Common myeloid progenitor, CD34-positive (primary cell): ENCODE results near the gene SERPINB3.
A peak's percentile ranks its signal among the peaks of the same experiment; 100 is the strongest.

Source experiments
- CTCF ChIA-PET: fragments of 350-600 bp; sonication (Branson Sonifier 250); formaldehyde crosslinking; loops from one replicate; lab custom pipeline; 2021; ENCODE audit warnings: antibody characterized with exemption; lab: Charles Lee
- POLR2A ChIA-PET: fragments of 350-600 bp; sonication (Branson Sonifier 250); formaldehyde crosslinking; loops from one replicate; lab custom pipeline; 2021; ENCODE audit warnings: antibody characterized with exemption; lab: Charles Lee
- DNase-seq, 3 donors: peaks; one replicate each; pipeline versions ENCODE4 v3.0.0 to v3.0.0-alpha.2; 2013
- H3K27ac ChIP-seq, 2 experiments: 1 replicate in 1 of 2; 2 replicates in 1 of 2; pipeline ENCODE4 v1.7.0; 2013; ENCODE audit warnings: inconsistent platforms in 2 of 2, low read length in 2 of 2, mild to moderate bottlenecking in 2 of 2, low read depth in 1 of 2, moderate library complexity in 1 of 2; ENCODE audit not compliant: severe bottlenecking in 2 of 2, insufficient read depth in 1 of 2, poor library complexity in 1 of 2
- H3K27me3 ChIP-seq, 5 experiments: replicated peaks in 2 of 5; 1 replicate in 3 of 5; 2 replicates in 2 of 5; pipeline versions ENCODE4 v1.6.1 to v1.7.0; 2013; ENCODE audit warnings: low read length in 4 of 5, mild to moderate bottlenecking in 2 of 5, moderate library complexity in 2 of 5, inconsistent platforms in 1 of 5; ENCODE audit not compliant: insufficient read depth in 5 of 5, control insufficient read depth in 4 of 5
- H3K36me3 ChIP-seq, 4 experiments: 1 replicate in 2 of 4; 2 replicates in 2 of 4; pipeline versions ENCODE4 v1.6.1 to v1.7.0; 2013; ENCODE audit warnings: low read length in 3 of 4, control low read depth in 1 of 4, mild to moderate bottlenecking in 1 of 4; ENCODE audit not compliant: control insufficient read depth in 4 of 4, insufficient read depth in 4 of 4
- H3K4me1 ChIP-seq, 4 experiments: 1 replicate in 3 of 4; 2 replicates in 1 of 4; pipeline versions ENCODE4 v1.6.1 to v1.7.1; 2013; ENCODE audit warnings: low read length in 3 of 4, mild to moderate bottlenecking in 3 of 4, control low read depth in 1 of 4, inconsistent platforms in 1 of 4, moderate library complexity in 1 of 4; ENCODE audit not compliant: control insufficient read depth in 4 of 4, insufficient read depth in 4 of 4; ENCODE audit errors: control extremely low read depth in 1 of 4
- H3K4me3 ChIP-seq, 7 experiments: 1 replicate in 4 of 7; 2 replicates in 3 of 7; pipeline versions ENCODE4 v1.5.1 to v1.7.0; 2013; ENCODE audit warnings: mild to moderate bottlenecking in 7 of 7, low read length in 6 of 7, moderate library complexity in 6 of 7, inconsistent platforms in 2 of 7, low read depth in 2 of 7, control low read depth in 1 of 7; ENCODE audit not compliant: insufficient read depth in 4 of 7, control insufficient read depth in 1 of 7; ENCODE audit errors: extremely low read depth in 1 of 7
- H3K9me3 ChIP-seq, 5 experiments: 1 replicate in 4 of 5; 2 replicates in 1 of 5; pipeline versions ENCODE4 v1.6.1 to v1.7.1; 2013; ENCODE audit warnings: low read length in 4 of 5, mild to moderate bottlenecking in 2 of 5, inconsistent platforms in 1 of 5, low read depth in 1 of 5, moderate library complexity in 1 of 5; ENCODE audit not compliant: control insufficient read depth in 4 of 5, insufficient read depth in 2 of 5; ENCODE audit errors: control extremely low read depth in 1 of 5
- WGBS: methylation state at CpG from one replicate; pipeline ENCODE4 v1.1.5; 2013; ENCODE audit not compliant: insufficient coverage; 5-methylcytosine and 5-hydroxymethylcytosine counted together

The SERPINB3 gene

DNA sequence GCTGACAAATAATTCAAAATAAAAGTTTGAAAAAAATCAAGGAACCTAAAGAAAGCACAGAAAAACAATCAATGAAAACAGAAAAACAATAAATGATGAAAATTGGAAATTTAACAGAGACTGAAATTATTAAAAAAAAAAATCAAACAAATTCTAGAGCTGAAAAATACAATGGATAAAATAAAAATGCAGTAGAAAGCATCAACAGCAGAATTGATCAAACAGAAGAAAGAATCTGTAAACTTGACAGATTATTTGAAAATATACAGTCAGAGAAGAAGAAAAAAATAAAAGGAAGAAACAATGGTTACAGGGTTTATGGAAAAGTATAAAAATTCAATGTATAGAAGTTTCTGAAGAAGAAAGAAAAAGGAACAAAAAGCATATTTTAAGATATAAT, 33.9 kb downstream of the SERPINB3 start:
- Histone ChIP-seq H3K4me1 (no peaks in the 10 kb centered on the region), H3K9me3 (peaks cover 0 to 35% (median 24%) of the 10 kb centered on the region in 5 experiments), H3K27me3 (no peaks in the 10 kb centered on the region), H3K4me3 (no peak overlapping the region), H3K27ac (no peak overlapping the region), H3K36me3 (no peaks in the 10 kb centered on the region)
- DNase-seq, result no peak
- POLR2A ChIA-PET, result no interaction called here
- CTCF ChIA-PET, result no interaction called here

DNA sequence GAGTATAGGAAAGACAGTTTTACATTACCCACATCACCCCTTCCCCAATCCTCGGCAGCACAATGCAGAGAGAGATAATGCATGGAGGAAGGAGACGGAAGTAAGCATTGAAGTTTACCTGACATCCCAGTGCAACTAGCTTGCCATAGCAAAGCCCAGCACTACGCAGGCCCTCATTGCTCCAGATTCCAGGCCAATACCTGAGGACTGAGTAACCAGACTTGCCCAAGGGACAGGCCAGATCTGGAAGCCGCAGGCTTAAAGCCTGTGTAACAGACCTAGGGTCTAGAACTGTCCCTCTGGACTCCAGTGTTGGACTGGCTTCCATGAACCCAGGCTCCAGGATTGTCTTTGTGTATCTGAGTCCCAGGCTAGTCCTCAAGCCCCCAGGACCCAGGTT, 35.3 kb downstream of the SERPINB3 start:
- no peaks in the 10 kb centered on the region for H3K36me3 ChIP-seq
- ChIA-PET POLR2A (no interaction called here), CTCF (no interaction called here)
- 86% methylated on average over 4 of the region's 4 CpGs for WGBS
- H3K4me1 ChIP-seq, result no peaks in the 10 kb centered on the region
- no peak for DNase-seq
- H3K27me3 ChIP-seq, result no peaks in the 10 kb centered on the region
- no peak overlapping the region for H3K27ac ChIP-seq
- H3K9me3 ChIP-seq, result peaks cover 0 to 39% (median 25%) of the 10 kb centered on the region in 5 experiments
- no peak overlapping the region for H3K4me3 ChIP-seq

DNA sequence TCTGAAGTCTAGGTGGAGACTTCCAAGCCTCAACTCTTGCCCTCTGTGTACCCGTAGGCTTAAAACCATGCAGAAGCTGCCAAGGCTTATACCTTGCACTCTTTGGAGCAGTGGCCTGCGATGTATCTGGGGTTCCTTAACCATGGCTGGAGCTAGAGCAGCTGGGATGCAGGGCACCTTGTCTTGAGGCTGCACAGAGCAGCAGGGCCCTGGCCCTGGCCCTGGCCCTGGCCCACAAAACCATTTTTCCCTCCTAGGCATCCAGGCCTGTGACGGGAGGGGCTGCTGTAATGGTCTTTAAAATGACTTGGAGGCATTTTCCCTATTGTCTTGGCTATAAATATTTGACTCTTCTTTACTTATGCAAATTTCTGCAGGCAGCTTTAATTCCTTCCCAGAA, 36.8 kb downstream of the SERPINB3 start:
- H3K4me3 ChIP-seq, result no peak overlapping the region
- ChIA-PET POLR2A (no interaction called here), CTCF (no interaction called here)
- no peak for DNase-seq
- H3K36me3 ChIP-seq, result no peaks in the 10 kb centered on the region
- H3K27me3 ChIP-seq, result no peaks in the 10 kb centered on the region
- no peak overlapping the region for H3K27ac ChIP-seq
- H3K9me3 ChIP-seq, result peaks cover 0 to 40% (median 25%) of the 10 kb centered on the region in 5 experiments
- 100% methylated on average over 3 of the region's 3 CpGs for WGBS
- no peaks in the 10 kb centered on the region for H3K4me1 ChIP-seq

DNA sequence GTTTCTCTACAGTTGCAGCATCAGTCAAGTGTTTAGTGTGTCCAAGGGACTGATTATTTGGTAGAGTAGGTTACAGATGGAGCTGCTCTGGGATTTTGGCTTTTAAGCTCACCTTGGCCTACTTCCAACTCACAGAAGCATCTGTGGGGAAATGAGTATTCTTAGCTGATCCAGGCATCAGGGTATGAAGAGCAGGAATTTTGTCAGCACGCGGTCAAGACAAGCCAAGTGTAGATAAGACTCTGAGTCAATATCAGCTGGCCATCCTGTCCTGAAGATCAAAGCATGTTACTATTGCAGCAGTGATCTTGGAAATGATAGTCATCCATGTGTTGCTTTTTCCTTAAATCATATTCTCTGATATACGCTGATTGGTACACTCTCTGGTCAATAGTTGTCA, 42.0 kb downstream of the SERPINB3 start:
- ChIA-PET CTCF (interaction anchor here (1.0 kb wide), 1 partner anchor 80 kb away, joined by 3 read pairs; no protein-coding TSS in a partner anchor), POLR2A (no interaction called here)
- WGBS, result 96% methylated on average over 2 of the region's 3 CpGs

DNA sequence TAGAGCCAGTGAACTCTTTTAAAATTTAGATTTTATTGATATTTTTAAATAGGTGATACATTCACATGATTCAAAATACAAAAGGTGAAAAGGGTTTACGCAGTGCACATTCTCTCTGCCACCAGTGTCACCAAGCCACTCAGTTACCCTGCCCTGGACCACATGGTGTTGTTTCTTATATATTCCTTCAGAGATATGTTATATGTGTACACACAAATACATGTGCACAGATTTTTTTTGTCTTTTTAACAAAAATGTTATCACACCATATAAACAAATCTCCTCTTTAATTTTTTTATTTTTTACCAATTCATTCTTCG, 43.8 kb downstream of the SERPINB3 start:
- Histone ChIP-seq H3K36me3 (no peaks in the 10 kb centered on the region), H3K4me1 (no peaks in the 10 kb centered on the region), H3K9me3 (peaks cover 0 to 8% (median 0%) of the 10 kb centered on the region in 5 experiments), H3K27me3 (no peaks in the 10 kb centered on the region), H3K27ac (no peak overlapping the region), H3K4me3 (no peak overlapping the region)
- CTCF ChIA-PET, result no interaction called here
- DNase-seq, result no peak
- POLR2A ChIA-PET, result no interaction called here
- no CpG with 5 or more reads among the region's 2 CpGs for WGBS

More for the DNA sequence above, 42.0 kb downstream of the SERPINB3 start:
- DNase-seq, result no peak
- Histone ChIP-seq H3K4me1 (no peaks in the 10 kb centered on the region), H3K4me3 (no peak overlapping the region), H3K27ac (no peak overlapping the region), H3K27me3 (no peaks in the 10 kb centered on the region), H3K9me3 (peaks cover 0 to 15% (median 6%) of the 10 kb centered on the region in 5 experiments), H3K36me3 (no peaks in the 10 kb centered on the region)

DNA sequence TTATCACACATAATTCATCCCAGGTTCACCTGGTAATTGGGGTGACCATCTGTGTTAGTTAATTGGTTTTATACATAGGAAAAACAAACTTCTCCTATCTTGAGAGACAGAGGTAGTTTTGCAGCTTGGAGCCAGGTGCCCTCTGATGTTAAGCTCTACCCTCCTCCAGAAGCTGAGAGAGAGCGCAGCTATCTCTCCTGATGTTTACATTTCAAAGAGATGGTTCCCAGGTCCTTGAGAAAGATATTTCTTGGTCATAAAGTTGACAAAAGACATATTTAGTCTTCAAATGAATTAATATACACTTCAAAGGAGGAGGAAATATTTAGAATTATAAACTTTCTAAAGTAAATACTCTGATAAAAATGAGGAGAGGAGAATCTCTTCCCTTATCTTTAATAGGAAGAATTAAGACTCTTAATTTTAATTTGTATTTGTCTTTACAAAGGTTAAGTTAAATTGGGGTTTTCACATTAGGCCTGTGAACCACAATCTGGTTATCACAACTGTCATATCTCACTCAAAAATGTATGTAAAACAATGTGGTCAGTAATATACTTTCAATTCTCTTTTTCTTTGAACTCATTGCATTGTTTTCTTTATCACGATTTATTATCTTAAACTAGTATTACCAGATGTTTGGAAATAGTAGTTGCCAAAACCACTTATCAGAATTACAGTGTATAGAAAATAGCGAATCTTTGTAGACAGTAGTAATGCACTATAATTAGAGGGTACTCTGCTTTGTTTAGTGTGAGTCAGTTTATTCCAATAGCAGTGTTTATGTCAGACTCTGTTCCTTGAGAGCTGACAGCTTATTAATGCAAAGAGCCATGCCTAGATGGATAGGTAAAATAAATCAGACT, 44.4 kb downstream of the SERPINB3 start:
- ChIA-PET POLR2A (no interaction called here), CTCF (no interaction called here)
- Histone ChIP-seq H3K4me3 (no peak overlapping the region), H3K27ac (no peak overlapping the region), H3K36me3 (no peaks in the 10 kb centered on the region), H3K4me1 (no peaks in the 10 kb centered on the region), H3K9me3 (peaks cover 0 to 8% (median 0%) of the 10 kb centered on the region in 5 experiments), H3K27me3 (no peaks in the 10 kb centered on the region)
- WGBS, result no CpG with 5 or more reads among the region's 3 CpGs
- DNase-seq, result peak in 1 of 3 donors; percentile 3

DNA sequence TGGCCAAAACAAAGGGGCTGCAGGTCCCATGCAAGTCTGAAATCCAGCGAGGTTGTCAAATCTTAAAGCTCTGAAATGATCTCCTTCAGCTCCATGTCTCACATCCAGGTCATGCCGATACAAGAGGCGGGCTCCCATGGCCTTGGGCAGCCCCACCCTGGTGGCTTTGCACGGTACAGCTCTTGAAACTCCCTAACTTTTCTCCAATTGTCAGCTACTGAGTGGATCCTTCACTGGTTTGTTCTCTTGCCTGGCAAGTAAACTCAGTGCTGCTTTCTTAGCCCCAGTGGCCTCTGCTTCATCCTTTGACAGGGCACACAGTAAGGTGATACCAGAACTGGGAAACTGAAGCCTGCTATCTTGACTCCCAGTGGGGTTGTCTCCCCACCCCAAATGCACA, 48.3 kb downstream of the SERPINB3 start:
- Histone ChIP-seq H3K36me3 (no peaks in the 10 kb centered on the region), H3K9me3 (no peaks in the 10 kb centered on the region), H3K27ac (no peak overlapping the region), H3K27me3 (no peaks in the 10 kb centered on the region), H3K4me3 (no peak overlapping the region), H3K4me1 (no peaks in the 10 kb centered on the region)
- DNase-seq, result no peak
- ChIA-PET CTCF (no interaction called here), POLR2A (no interaction called here)
- 100% methylated on average over 4 of the region's 4 CpGs for WGBS
